Stimulated activated CD4-positive, alpha-beta T cell treated with anti-CD3 and anti-CD28 coated beads, Interleukin-1b, Interleukin-23, amount 100 ng/mL, for 48 hours (primary cell): Measurements from ENCODE around the gene NAIF1.
"Not testable (repeated sequence)": the region's sequence is repeated elsewhere in the genome, so short reads cannot be mapped to it uniquely, and the experiment has no call there.

Source experiments
- DNase-seq: peaks from one replicate; pipeline ENCODE4 v3.0.0-alpha.2; 2020

NAIF1 gene, protein sequence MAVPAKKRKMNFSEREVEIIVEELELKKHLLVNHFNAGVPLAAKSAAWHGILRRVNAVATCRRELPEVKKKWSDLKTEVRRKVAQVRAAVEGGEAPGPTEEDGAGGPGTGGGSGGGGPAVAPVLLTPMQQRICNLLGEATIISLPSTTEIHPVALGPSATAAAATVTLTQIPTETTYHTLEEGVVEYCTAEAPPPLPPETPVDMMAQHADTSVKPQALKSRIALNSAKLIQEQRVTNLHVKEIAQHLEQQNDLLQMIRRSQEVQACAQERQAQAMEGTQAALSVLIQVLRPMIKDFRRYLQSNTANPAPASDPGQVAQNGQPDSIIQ

DNA sequence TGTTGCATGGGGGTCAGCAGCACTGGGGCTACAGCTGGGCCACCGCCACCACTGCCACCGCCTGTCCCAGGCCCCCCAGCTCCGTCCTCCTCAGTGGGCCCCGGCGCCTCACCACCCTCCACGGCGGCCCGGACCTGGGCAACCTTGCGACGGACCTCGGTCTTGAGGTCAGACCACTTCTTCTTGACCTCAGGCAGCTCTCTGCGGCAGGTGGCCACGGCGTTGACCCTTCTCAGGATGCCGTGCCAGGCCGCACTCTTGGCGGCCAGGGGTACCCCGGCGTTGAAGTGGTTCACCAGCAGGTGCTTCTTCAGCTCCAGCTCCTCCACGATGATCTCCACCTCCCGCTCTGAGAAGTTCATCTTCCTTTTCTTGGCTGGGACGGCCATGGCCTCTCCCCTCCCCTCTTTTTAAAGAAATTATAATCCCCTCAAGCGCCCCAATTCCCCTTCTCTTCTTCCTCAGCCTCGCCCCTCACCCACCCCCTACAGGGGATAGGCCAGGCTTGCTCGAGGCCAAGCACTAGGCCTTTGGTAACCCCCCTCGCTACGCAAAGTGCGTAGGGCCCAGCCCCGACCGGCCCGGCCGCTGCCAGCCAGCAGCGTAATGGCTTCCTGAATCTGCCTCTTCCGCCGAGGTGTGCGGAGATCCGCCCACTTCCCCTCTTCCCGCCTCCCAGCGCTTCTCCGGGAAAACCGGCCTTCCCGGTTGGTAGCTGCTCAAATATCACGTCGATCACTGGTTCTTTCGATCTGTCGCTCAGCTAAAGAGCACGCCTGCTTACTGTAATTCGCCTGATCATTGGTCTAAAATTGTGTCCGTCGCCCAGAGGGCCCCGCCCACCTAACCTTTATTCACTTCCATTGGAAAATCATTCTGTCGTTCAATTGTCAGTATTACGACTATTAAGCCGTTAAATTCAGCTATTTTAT is at the start of gene NAIF1:
TSS of gene NAIF1 (minus strand) at position 608 of the 932 bp plus-strand sequence. CDS start at position 389, 219 bp downstream.
- DNase-seq, result peak; percentile 97

DNA sequence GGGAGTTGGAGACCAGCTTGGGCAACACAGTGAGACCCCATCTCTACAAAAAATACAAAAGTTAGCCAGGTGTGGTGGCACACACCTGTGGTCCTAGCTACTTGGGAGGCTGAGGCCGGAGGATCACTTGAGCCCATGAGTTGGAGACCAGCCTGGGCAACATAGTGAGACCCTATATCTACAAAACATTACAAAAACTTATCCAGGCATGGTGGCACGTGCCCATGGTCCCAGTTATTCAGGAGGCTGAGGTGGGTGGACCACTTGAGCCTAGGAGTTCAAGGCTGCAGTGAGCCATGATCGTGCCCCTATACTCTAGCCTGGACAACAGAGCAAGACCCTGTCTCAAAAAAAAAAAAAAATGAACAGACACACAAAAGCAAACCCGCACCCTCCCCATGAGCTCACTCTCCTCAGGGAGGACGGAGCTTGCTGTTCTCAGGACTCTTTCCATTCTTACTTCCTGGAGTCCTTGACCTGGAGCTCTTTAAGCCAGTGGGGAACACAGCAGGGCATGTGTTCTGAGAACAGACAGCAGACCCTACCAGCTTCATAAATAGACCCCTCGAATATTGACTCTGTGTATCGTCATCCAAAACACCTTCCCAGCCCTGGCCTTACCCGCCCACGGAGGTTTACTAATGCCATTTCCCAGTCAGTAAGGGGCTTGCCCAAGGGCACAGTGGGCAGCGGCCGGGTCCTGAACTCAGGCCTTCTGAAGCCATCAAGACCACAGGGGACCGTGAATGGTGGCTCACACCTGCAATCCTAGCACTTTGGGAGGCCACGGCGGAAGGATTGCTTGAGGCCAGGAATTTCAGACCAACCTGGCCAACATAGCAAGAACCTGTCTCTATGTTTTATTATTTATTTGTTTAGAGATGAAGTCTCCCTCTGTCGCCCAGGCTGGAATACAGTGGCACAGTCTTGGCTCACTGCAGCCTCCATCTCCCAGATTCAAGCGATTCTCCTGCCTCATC is 49.3 kb upstream of the NAIF1 start:
- DNase-seq, result no peak

DNA sequence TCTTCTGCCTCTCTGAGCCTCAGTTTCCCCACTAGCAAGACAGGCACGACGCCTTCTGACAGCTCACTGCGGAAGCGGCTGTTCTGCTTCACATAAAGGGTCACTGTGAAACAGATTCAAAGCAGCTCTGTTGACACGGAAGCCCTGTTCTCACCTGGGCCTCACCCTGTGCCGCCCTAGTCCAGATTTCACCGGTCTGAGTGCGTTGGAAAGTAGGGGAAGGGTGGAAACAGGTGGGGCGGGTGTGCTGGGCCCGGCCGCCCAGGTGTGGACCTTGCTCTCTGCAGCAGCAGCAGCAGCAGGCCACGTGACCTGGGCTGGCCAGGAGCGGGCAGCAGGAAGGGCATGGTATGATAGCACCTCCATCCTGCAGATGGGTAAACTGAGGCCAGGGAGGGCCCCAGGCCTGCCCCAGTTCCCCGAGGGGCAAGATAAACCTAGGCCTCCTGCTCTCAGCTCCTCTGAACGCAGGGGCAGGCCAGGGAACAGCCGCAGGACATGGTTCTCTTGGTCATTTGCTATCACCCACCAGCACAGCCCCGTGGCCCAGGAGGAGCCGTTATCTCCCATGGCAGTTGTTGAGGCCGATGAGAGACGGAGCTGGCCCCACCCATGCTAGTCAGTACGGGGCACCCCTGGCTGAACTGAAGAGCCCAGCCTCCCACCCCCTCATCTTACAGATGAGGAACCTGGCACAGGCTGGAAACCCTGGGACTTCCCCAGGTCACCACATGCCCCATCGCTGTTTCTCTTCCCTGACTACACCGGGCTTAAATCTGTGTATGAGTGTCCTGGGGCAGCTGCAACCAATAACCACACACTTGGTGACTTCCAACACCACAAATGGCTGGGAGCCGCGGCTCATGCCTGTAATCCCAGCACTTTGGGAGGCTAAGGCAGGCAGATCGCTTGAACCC is 48.3 kb upstream of the NAIF1 start:
- DNase-seq, result no peak

DNA sequence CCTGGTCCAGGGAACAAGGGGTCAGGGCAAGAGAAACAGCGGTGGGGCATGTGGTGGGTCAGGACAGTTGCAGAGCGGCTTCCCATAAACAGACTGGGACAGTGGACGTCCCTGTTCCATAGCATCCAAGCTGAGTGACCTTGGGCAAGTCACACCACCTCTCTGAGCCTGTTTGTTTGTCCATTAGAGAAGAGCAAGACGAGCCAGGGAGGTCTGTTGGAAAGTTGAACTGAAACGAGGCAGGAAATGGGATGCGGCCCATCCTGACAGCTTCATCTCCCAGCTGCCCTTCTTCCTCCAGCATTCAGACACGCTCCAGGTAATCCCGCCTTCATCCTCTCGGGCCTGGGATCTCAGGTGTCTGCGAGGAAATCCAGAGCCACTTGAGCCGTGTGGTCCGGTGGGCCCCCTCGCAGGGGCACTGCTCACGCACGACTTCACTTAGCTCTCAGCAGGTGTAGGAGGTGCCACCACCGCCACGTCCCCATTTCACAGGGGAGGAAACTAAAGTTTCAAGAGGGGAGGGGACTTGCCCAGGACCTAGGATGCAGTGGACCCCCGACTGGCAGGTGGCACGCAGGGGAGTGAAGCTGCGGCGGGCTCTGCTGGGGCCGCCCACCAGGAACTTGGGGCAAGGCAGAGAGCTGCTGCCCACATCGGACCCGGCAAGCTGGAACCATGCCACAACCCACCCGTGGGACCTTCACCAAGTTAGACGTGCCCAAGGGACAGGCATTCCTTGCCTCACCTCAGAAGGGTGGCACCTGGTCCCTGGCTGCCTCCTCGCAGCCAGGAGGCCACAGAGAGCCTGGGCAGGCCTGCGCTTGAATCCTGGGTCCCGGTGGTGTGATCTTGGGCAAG is 47.4 kb upstream of the NAIF1 start:
- no peak for DNase-seq

DNA sequence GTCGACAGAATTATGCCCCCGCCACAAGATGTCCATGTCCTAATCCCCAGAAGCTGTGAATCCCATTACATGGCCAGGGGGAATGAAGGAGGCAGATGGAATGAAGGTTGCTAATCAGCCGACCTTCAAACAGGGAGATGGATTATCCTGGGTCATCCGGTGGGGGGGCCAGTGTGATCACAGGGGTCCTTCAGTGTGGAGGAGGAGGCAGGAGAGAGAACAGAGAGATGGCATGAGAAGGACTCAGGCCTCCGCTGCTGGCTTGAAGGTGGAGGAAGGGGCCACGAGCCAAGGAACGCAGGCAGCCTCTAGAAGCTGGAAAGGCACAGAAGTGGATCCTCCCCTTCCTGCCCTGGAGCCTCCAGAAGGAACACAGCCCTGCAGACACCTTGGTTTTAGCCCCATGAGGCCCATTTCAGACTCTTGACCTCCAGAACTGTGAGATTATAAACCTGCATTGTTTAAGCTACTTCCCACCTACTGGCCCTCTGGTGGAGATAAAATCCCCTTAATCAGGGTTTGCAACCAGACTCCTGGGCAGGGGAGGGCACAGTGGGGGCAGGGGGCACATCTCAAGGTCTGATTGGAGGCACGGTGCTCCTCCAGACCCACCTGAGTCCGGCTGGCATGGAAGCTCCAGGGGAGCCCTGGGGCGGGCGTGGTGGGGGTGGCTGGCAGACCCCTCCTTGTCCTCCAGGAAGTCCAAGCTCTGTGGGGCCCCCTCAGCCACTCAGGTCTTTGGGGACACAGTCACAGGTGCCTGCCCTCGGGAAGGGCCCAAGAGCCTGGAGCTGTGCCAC is 46.6 kb upstream of the NAIF1 start:
- DNase-seq, result no peak

DNA sequence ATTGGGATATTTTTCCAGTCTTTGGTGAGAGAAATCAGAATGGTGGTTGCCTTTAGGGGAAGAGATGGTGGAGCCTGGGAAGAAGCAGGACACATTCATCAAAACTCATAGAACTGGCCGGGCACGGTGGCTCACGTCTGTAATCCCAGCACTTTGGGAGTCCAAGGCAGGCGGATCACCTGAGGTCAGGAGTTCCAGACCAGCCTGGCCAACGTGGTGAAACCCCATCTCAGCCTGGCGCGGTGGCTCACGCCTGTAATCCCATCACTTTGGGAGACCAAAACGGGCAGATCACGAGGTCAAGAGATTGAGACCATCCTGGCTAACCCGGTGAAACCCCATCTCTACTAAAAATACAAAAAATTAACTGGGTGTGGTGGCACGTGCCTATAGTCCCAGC is 44.6 kb upstream of the NAIF1 start:
- not testable (repeated sequence) for DNase-seq

DNA sequence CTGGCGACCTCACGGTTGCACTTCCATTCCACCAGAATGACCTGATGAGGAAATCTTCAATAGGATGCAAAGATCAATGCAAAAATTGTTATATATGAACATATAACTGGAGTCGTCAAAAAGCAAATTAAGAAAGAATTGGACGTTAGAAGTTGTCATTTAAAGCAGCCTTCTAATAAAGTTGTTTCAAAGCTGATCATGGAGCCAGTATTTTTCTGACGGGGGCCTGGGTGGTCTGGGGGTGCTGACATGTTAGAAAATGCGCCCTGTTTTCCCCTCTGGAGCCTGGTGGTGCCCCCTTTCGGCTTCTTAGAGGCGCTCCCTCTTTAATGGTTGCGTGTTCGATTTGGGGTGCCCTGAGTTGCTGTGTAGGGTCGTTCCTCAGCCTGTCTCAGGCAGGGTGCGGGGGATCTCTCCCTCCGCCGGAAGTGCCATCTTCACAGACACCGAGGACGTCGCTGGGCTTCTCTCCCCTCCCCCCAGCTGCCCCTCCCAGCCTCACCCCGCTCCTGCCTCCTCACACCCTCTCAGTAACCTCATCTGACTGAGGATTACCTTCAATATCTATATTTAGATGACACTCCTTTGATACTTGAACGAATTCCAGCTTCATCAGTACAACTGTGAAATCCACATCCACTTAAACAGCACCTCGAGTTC is 42.1 kb upstream of the NAIF1 start:
- no peak for DNase-seq

DNA sequence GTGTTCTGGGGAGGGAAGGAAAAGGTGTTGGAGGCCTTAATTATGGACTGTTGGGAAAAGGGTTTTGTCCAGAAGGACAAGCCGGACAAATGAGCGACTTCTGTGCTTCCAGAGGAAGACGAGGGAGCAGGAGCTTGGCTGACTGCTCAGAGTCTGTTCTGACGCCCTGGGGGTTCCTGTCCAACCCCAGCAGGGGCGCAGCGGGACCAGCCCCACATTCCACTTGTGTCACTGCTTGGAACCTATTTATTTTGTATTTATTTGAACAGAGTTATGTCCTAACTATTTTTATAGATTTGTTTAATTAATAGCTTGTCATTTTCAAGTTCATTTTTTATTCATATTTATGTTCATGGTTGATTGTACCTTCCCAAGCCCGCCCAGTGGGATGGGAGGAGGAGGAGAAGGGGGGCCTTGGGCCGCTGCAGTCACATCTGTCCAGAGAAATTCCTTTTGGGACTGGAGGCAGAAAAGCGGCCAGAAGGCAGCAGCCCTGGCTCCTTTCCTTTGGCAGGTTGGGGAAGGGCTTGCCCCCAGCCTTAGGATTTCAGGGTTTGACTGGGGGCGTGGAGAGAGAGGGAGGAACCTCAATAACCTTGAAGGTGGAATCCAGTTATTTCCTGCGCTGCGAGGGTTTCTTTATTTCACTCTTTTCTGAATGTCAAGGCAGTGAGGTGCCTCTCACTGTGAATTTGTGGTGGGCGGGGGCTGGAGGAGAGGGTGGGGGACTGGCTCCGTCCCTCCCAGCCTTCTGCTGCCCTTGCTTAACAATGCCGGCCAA is 41.3 kb upstream of the NAIF1 start:
- no peak for DNase-seq

DNA sequence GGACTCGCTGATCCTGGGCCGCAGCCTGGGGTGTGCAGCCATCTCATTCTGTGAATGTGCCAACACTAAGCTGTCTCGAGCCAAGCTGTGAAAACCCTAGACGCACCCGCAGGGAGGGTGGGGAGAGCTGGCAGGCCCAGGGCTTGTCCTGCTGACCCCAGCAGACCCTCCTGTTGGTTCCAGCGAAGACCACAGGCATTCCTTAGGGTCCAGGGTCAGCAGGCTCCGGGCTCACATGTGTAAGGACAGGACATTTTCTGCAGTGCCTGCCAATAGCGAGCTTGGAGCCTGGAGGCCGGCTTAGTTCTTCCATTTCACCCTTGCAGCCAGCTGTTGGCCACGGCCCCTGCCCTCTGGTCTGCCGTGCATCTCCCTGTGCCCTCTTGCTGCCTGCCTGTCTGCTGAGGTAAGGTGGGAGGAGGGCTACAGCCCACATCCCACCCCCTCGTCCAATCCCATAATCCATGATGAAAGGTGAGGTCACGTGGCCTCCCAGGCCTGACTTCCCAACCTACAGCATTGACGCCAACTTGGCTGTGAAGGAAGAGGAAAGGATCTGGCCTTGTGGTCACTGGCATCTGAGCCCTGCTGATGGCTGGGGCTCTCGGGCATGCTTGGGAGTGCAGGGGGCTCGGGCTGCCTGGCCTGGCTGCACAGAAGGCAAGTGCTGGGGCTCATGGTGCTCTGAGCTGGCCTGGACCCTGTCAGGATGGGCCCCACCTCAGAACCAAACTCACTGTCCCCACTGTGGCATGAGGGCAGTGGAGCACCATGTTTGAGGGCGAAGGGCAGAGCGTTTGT is 40.5 kb upstream of the NAIF1 start:
- no peak for DNase-seq

DNA sequence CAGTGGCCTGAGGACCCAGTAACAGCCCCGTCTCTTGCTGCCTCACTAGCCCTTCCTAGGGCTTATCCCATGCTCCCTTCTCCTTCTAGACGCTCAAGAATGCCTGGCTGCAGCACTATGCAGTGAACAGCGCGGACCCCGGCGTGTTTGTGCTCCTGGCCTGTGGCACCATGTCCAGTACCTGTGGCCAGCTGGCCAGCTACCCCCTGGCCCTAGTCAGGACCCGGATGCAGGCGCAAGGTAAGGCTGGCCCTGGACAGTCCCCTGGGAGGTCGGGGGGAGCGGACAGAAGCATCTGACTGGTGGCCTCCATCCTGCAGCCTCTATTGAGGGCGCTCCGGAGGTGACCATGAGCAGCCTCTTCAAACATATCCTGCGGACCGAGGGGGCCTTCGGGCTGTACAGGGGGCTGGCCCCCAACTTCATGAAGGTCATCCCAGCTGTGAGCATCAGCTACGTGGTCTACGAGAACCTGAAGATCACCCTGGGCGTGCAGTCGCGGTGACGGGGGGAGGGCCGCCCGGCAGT is 39.9 kb upstream of the NAIF1 start:
- no peak for DNase-seq

DNA sequence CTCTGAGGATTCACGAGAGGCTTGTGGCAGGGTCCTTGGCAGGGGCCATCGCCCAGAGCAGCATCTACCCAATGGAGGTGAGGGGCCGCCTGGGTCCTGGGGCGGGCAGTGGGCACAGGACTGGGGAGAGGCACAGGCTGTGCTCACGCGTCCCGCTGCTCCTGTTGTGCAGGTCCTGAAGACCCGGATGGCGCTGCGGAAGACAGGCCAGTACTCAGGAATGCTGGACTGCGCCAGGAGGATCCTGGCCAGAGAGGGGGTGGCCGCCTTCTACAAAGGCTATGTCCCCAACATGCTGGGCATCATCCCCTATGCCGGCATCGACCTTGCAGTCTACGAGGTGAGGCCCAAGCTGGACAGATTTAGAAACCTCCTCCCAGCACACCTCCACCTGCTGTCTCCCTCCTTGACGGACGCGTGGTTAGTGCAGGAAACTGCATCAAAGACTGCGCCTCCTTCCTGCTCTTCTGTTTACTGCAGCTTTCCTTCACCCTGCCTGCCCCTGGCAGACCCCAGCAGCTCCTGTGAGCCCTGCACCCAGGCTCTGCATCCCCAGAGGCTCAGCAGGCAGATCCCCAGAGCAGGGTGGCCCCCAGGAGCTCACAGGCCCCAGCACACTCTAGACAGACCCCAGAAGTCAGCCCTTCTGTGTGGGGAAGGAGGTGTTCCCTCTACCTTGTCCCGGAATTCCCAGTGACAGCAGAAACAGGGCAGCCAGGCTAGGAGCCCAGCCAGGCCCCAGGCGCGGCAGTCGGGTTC is 39.2 kb upstream of the NAIF1 start:
- no peak for DNase-seq

DNA sequence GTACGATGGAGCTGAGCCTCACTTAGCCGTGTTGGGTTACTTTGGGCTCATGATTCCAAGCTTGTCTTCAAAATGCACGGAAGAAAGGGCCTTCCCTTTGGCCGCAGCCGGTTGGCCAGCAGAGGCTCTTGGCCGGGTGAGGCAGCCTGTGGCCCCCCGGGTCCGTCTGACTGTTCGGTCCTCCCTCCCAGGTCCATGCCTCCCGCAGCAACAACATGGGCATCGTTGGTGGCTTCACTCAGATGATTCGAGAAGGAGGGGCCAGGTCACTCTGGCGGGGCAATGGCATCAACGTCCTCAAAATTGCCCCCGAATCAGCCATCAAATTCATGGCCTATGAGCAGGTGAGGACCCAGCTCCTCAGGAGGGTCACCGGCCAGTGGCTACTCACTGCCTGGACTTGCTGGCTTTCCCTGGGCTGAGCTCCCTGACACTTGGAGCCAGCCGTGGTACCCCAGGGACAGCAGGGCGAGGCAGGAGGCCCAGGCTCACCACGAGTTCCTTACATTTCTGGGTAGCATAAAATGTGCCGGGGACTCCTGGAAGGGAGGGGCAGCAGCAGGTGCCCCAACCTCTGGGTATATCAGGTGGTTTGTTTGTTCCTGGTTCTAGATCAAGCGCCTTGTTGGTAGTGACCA is 38.5 kb upstream of the NAIF1 start:
- DNase-seq, result no peak

DNA sequence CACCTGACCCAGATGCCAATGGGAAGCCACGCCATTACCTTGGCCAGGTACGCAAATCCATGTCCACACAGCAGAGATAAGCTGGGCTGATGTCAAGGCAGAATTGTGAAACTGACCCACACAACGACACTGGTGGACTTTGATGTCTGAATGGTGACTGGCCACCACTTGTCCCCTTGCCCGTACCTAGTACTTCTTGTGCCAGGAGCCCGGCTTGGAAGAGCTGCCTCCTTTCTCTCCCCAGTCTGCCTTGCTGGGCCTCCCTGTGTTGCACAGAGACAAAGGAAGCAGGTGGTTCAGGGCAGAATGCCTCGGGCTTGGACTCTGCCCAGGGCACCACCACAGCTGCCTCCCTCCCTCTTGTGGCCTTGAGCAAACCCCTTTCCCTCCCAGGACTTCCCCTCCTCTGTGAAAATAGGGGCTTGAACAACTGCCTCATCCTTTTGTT is 37.1 kb upstream of the NAIF1 start:
- DNase-seq, result no peak

DNA sequence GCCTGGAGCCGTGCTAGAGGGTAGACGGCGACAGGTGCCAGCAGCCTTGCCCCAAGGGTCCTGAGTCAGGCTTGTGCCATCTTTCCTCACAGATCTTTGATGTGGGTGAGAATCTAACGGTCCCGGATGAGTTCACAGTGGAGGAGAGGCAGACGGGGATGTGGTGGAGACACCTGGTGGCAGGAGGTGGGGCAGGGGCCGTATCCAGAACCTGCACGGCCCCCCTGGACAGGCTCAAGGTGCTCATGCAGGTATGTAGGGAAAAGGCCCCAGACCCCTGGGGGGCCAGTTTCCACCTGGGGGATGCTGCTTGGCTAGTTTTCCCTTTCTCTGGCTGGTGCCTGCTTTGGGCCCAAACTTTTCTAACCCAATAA is 36.5 kb upstream of the NAIF1 start:
- DNase-seq, result no peak

DNA sequence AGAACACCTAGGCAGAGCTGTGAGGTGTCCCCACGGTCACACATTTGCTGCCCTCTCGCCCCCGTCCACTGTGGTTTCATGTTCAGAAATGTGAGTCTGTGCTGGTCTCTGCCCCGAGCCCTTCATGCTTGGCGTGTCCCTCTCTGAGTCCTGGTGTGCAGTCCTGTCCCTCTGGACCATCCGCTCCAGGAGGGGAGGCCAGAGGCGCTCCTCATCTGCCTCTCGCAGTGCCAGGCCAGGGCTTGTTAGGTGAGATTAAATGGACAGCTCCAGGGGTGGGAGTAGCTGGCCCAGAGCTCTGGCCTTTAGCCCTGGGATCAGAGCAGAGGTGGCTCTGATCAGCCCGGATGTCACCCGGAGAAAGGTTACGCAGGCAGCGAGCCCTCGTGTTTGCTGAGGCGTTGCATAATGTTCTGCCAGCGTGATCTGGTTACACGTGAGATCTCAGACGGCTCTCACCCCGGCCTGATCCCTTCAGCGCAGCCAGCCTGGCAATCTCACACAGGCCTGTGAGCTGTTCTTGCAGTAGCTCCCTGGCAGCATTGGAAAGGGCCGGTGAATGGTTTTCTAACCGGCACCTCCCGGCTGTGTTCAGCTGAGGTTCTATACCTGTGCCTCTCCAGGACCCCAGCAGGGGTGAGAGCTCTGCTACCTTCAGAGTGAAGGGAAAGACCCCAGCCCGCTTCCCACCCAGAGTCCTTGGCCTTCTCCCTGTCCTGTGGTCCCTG is 35.9 kb upstream of the NAIF1 start:
- no peak for DNase-seq
